ENCODE results near the gene RNF128.

Gene RNF128, protein sequence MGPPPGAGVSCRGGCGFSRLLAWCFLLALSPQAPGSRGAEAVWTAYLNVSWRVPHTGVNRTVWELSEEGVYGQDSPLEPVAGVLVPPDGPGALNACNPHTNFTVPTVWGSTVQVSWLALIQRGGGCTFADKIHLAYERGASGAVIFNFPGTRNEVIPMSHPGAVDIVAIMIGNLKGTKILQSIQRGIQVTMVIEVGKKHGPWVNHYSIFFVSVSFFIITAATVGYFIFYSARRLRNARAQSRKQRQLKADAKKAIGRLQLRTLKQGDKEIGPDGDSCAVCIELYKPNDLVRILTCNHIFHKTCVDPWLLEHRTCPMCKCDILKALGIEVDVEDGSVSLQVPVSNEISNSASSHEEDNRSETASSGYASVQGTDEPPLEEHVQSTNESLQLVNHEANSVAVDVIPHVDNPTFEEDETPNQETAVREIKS

DNA sequence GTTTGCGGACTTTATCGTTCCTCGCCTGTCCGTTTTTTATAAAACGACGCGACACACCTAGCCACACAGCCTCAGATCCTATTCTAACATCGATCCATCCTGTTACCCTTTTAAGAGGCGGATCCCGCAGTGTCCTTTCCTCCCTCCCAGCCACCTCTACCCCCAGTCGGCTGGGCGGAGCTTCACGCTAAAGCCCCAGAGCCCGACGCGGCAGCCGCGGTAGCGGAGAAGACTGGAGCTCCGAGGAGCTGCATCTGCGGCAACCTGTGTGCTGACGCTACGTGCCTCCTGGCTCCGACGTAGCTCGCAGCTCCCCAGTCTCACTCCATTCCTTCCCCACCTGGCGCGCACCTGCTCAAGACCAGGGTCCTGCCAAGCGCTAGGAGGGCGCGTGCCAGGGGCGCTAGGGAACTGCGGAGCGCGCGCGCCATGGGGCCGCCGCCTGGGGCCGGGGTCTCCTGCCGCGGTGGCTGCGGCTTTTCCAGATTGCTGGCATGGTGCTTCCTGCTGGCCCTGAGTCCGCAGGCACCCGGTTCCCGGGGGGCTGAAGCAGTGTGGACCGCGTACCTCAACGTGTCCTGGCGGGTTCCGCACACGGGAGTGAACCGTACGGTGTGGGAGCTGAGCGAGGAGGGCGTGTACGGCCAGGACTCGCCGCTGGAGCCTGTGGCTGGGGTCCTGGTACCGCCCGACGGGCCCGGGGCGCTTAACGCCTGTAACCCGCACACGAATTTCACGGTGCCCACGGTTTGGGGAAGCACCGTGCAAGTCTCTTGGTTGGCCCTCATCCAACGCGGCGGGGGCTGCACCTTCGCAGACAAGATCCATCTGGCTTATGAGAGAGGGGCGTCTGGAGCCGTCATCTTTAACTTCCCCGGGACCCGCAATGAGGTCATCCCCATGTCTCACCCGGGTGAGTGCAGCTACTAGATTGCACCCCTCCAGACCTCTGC, at the start of gene RNF128:
TSS of gene RNF128 (plus strand) at position 217 of the 953 bp plus-strand sequence. CDS start at position 430, 213 bp downstream.
- peak; percentile 41 for DNase-seq

DNA sequence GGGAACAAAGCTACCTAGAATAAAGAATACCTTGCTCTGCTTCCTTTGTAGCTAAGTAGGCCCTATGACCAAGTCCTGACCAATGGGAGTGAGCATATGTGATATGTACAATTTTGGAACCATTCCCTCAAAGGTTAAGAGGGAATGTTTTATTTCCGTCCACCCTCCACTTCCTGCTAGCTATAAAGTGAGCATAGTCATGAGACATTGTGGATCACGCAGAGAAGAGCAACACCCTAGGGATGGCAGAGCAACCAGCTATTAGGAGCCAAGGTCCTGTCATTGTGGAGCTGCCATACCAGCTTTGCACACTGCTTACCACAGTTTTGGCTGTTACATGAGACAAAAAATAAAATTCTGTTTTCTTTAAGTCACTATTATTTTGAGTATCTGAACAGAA, 45.8 kb upstream of the RNF128 start:
- no peak for DNase-seq

DNA sequence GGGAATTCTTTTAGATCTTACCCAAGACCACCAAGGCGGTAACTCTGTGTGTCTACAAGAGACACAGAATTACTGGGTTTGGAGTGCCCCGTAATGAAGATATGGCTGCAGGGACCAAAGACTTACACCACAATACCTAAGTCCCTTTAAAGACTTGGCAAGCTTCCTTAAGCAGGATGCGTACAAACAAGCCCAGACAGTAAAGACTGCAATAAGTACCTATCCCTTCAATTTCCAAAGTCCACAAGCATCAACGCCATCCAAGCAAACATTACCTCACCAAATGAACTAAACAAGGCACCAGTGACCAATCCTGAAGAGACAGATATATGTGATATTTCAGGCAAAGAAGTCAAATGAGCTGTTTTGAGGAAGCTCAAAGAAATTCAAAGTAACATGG, 42.3 kb upstream of the RNF128 start:
- DNase-seq: no peak

DNA sequence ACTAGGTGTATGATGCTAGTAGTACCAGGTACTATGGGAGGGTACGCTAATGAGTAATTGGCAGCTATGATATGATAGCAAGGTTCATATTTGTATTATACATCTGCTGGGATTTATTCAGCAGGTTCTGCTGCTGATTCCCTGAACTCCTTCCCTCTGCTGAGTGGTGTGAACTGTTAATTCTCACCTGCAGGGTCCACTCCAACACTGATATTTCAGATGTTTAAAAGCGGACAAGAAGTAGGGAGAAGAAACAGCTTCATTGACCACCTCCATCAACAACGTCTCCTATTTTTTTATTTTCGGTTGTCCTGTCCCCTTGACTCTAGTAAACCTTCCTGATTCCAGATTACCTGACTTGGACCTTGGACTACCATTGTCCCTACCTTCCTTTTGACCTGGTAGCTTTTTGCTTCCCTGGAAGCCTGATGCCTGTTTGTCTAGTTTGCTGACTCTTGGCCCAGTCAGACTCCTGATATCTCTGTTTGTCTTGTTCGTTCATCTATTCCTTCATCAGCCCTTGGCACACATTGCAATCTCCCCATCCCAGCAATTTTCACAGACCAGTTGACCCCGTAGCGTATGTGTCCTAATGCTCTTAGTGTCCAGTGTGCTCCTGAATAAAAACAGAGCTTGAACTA, 34.0 kb upstream of the RNF128 start:
- DNase-seq: no peak

DNA sequence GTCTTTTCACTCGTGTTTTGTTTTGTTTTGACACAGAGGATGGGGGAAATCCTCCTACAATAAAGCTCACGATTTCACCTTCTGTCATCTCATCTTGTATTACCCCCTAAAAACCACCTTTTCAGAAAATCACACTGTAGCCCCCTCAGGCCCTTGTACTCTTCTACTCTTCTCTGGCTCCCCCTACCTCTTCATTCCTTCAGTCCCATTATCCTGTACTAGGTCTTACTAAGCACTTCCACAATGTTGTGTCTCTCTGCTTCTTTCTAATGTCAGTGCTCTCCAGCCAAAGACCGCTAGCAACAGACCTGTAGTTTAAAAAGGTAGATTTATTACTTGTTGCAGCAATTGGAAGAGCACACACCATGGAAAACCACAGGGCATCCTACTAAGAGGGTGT, 30.0 kb upstream of the RNF128 start:
- no peak for DNase-seq

DNA sequence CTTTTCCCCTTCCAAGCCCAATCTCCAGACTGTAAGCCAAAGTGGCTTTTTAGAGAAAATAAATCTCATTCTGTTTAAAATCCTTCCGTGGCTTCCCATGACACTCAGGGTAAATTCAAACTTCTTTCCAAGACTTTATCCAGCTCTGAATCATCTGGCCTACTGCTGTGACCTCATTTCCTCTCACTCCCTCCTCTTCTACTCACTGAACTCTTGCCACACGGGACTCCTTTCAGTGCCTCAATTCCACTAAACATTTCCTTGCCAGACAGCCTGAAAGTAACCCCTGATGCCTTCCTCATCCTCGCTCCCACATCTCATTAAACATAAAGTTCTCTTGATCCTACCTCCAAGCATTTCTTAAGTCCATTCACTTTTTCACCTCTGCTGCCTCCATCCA, 27.8 kb upstream of the RNF128 start:
- no peak for DNase-seq

DNA sequence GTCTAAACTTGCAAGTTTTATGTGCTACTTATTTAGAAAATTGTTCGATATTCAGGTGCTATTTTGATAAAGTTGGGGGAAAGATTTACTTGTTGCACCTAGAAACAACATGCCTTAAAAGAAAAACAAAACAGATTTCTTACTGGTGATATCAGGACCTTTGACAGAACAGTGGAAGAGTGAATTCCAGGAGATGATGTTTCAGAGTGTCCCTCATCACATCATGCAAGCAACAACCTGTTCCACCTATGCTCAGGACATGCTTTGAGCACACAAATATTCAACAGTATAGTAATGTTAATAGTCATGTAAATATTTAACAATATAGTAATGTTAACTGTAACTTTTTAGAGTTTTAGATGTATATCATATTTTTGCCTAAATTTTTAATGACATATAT, 23.9 kb upstream of the RNF128 start:
- no peak for DNase-seq

DNA sequence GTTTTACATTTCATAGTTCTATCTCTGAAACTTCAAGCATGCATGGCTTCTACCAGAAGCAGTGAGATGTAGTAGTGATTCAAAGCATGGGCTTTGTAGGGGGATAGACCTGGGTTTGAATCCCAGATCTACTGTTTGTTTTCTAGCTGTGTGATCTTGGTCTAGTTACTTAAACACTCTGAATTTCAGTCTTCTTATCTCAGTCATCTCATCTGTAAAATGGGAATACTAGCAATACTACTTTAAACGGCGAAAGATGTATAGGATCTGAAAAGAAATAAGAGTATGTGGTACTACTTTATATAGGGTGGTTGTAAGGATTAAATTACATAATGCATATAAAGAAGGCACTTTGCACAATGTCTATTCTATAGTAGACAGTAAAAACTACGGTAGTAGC, 20.0 kb upstream of the RNF128 start:
- no peak for DNase-seq

DNA sequence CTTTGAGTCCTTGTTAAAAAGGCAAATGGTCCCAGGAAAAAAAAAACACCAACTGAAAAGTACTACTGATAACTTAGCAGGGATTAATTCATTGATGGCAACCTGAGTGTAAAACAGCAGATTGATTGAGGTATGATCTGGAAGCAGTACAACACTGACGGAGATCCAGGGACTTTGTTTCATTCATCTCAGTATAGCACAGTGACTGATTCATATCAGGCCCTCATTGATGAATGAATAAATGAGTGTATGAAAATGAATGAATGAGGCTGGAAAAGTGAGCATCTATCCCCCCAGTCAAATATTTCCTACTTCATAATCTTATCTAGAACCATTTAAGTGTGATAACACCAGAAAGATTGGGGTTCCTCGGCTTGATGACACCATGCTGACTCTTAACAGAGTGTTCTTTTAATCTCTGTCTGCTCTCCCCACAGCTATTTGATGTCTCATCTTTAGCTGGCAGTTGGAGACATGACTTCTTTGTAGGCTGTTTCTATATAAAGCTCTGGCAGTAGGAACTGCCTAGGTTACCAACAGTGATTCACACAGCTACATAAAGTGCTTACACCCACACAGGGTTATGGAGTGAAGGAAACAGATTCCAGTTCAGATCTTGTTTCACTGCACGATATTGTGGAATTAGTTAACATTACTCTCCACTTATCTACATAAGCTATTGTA, 18.6 kb upstream of the RNF128 start:
- peak; percentile 3 for DNase-seq

DNA sequence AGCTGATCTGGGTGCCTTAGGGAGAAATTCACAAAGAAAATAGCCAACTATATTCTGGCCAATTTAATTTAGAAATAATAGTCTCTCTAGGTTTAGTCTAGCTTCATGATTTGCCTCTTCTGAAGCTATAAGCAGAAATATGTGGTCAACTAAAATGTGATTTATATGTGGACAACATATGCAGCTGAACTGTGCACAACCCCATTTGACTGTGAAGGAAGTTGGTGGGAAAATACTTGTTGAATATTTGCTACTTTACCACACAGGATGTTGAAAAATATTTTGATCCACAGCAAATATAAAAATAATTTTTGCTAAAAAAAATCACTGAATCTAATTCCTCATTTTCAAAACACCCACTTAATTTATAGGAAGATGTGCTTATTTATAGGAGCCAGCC, 15.7 kb upstream of the RNF128 start:
- DNase-seq: no peak

DNA sequence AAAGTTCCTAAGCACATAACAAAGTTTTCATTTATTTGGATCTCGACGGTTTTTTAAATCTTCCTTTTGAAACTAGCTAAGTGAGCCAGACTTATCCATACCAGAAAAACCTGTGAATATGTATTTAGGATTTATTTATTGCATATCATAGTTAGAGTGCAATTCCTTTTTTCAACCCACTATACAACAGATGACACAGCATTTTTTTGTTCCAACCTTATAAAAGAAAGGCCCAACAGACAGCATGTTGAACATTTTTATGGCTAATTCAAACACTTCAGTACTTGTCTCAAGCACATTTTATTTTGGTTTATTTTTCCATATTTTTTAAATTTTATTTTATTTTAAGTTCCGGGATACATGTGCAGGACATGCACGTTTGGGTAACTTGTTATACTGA, 15.1 kb upstream of the RNF128 start:
- no peak for DNase-seq

DNA sequence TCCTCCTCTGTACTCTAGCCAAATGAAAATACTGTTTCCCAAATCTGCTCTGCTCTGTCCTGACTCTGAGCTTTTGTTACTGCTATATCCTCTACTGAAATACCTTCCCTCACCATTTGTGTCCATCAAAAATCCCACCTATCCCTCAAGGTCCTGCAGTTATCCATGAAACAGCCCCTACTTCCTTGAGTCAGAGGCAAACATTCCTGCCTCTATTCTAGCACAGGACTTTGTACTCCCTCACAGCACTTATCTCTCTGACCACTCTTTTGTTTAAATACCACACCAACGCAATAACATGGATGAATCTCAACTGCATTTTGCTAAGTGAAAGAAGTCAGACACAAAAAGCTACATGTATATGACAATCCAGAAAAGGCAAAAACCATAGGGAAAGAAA, 10.5 kb upstream of the RNF128 start:
- no peak for DNase-seq

DNA sequence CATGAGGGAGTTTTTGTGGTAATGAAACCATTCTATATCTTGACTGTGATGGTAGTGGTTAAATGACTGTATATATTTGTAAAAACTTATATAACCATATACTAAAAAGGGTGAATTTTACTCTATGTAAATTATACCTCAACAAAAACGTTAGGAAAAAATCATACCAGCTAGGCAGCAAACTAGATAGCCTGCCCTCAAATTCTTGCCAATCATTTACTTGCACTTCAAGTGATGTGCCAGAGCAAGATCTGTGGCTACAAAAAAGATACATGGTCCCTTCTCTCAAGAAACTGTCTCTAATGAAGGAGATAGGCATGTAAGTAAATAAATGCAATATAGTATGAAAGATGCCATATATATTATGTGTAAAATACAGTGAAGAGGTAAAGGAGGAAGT, 10.0 kb upstream of the RNF128 start:
- DNase-seq: no peak

DNA sequence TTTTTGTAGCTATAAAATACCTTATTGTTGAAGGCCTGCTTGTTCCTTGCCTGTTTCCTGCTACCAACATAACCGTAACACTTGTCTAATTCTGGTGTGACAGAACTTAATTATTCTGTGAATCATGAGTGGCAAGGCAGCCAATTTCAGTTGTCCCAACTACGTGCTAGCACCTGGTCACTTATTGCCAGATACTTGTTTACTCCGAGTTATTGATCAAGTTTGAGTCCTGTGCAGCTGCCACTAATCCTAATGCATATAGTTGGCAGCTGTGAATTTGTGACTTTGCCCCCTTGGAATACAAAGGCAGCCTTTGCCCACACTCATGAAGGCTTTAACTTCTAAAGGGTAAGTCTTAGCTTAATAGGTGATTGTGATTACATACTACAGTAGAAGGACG, 7.8 kb upstream of the RNF128 start:
- no peak for DNase-seq

DNA sequence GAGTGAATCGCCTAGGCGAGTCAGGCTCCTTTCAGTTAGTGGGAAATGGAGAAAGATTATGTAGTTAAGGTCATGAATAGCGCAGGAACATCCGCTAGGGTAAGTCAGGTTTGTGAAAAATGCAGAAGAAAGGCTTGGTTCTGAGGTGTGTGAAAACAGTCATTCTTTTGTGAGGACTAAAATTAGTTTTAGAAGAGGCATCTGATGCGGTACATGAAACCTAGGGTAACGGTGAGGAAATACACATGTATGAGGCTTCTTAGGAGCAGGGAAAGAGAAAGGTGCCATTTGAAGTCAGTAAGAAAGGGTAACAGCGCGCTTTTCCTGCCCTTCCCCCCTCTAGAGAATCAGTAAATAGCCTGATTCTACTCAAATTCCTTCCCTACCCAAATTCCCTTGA, 570 bp upstream of the RNF128 start:
- no peak for DNase-seq

DNA sequence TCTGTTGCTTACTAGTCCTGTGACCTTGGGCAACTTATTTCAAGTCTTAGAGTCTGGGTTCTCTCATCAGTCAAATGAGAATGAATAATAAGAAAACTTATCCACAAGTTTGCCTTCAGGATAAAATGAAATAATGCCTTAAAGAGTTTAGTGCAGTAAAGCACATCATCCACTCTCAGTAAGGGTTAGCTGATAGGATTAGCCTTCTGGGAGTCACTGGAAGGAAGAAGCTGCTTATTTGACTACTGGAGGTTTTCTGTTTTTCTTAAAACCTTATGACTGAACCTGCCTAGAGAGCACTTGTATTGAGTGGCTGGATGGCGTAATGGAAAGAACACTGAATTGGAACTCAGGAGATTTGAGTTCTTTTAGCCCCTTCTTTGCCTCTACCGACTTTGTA, 1.8 kb downstream of the RNF128 start:
- no peak for DNase-seq

DNA sequence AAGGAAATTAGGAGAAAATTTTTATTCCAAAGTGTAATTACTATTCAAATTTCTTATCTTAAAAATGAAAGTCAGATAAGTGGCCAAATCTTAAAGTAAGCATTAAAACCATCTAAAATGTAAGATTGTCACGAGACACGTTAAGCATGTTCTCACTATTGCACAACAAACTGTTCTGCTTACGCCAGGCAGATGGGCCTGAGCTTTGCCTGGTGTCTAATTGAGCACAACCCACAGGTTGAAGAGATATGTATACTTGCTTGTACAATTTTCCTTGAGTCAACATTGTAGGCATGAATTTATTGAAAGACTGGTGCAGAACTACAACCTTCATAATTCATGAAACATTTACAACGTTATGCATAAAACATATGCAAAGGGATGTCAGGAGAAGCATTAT, 3.9 kb downstream of the RNF128 start:
- no peak for DNase-seq

DNA sequence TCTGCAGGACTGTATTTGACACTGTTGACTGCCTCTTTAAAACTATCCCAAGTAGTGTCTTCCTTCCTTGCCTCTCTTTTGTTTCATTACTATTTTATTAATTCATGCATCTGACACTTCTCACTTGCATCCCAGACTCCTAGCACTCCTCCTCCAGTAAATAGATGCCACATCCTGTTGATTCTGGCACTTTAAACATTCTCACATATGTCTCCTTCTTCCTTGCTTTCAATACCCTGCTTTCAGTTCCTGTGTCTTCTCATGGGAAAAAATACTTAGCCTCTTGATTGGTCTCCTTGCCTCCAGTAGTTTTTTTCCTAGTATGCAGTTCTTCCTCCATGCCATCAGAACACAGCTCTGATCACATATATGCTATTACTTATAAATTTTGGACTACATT, 5.1 kb downstream of the RNF128 start:
- DNase-seq: no peak

DNA sequence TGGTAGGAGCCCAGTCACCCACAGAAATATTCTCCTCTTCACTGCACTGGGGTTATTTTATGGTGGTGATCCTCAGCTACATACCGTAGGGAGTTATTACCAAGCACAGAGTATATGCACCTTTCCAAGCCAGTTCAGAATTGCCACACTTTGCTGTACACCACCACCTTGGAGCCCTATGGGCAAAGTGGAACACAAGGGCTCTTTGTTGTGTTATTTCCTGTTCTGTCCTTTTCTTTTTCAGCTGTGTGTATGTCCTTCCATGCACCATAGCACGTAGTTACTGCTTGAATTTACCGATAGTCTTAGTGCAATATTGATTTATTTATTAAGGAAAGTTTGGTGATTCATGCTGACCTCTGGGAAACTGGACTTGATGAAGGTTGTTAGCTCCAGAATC, 8.3 kb downstream of the RNF128 start:
- no peak for DNase-seq

DNA sequence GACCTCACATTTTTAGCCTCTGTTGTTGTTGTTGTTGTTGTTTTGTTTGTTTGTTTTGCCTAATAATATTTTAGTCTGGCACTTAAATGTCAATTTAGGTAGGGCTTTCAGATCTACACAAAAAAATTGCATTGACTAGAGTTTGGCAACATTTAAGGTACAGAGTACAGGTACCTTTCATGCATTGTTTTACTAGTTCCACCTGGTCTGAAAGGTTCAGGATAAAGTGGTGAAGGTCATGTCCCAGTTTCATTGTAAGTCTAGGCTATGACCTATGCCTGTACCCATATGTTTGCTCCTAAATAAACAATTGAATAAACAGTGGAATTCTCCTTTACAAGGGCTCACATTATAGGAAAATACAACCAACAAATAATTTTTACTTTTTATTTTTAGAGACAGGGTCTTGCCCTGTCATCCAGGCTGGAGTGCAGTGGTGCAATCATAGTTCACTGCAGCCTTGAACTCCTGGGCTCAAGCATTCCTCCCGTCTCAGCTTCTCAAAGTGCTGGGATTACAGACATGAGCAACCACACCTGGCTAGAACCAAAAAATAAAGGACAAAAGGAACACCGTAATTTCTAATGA, 13.8 kb downstream of the RNF128 start:
- no peak for DNase-seq

DNA sequence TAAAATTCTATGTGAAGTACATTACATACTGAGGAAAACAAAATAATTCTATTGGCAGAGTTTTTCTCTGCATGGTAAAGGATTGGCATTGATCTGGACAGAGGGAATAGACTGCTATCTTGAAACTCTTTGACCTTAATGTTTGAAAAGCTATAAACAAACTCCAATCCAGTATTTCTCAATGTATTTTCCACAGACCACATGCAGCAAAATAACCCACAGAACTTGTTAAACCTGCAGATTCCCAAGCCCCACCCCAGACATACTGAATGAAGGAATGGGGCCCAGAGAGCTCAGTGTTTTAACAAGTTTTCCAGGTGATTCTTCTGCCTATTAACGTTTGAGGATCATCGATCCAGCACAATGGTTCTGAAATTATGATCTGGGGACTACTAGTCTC, 15.7 kb downstream of the RNF128 start:
- DNase-seq: no peak

DNA sequence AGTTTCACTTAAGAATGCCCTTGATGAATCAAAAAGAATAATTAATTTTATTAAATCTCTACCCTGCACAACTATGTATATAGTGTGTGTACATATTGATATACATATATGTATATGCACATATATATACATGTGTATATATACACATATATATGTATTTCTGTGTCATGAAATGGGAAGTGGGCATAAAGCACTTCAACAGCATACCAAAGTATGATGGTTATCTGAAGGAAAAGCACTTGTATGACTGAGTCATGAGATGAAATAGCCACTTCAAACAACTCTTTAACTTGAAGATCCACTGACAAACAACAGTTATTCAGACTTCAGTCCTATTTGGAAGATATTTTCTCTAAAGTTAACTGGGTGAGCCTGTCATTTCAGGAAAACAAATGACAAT, 16.3 kb downstream of the RNF128 start:
- DNase-seq: no peak

DNA sequence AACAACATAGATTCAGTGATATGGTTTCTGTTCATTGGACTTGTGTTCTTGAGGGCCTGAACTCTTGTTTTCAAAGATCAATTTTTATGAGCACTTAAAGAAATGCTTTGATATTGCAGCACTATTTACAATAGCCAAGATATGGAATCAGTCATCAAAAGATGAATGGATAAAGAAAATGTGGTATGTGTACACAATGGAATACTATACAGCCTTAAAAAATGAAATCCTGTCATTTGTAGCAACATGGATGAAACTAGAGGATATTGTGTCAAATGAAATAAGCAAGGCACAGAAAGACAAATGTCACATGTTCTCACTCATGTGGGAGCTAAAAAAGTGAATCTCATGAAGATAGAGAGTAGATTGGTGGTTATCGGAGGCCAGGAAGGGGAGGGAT, 21.9 kb downstream of the RNF128 start:
- no peak for DNase-seq
